ENCODE results near the gene CDC14C.

CDC14C gene

GRCh38 chr7:48924433-48924832 lies at the start of gene CDC14C:
TSS of gene CDC14C (plus strand) at chr7:48924547. CDS start at chr7:48924673, 126 bp downstream.
- no peak within 1 kb of the TSS for H3K27ac ChIP-seq
- TF ChIP-seq CTCF (IDR thresholded peaks at IDR 0.05) (no peak), ZFX (IDR thresholded peaks at IDR 0.05; ENCODE audit: borderline replicate concordance) (no peak)

GRCh38 chr7:48875045-48875916 lies 49.1 kb upstream of the CDC14C start:
- H3K27ac ChIP-seq: no peak overlapping the region
- TF ChIP-seq ZFX (IDR thresholded peaks at IDR 0.05; ENCODE audit: borderline replicate concordance) (no peak), CTCF (IDR thresholded peaks at IDR 0.05) (peak; percentile 82)

- no peak overlapping the region for H3K27ac ChIP-seq
- TF ChIP-seq ZFX (IDR thresholded peaks at IDR 0.05; ENCODE audit: borderline replicate concordance) (no peak), CTCF (IDR thresholded peaks at IDR 0.05) (no peak)
Observed at GRCh38 chr7:48876087-48876486, 48.3 kb upstream of the CDC14C start.

DNA sequence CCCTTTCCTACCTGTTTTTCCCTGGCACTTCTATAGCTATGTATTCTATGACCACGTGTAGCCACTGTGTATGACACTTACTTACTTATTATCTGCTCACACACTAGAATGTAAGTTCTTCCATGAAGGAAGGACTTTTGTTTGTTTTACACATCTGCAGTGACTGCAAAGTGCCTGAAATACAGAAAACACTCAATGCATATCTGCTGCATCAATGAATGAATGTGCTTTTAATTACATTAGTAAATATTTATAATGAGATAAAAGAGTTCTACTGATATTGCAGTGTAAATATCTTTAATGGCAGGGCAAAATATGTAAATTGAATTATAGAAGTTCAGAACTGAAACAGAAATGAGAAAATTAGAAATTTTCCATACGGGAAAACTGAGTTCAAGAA lies 43.5 kb upstream of the CDC14C start:
- H3K27ac ChIP-seq: no peak overlapping the region

GRCh38 chr7:48887500-48887899 lies 36.8 kb upstream of the CDC14C start:
- no peak overlapping the region for H3K27ac ChIP-seq
- TF ChIP-seq ZFX (IDR thresholded peaks at IDR 0.05; ENCODE audit: borderline replicate concordance) (no peak), CTCF (IDR thresholded peaks at IDR 0.05) (no peak)

More for the DNA sequence above, 43.5 kb upstream of the CDC14C start:
- TF ChIP-seq ZFX (IDR thresholded peaks at IDR 0.05; ENCODE audit: borderline replicate concordance) (no peak), CTCF (IDR thresholded peaks at IDR 0.05) (no peak)

GRCh38 chr7:48894574-48894973 lies 29.8 kb upstream of the CDC14C start:
- no peak overlapping the region for H3K27ac ChIP-seq
- TF ChIP-seq ZFX (IDR thresholded peaks at IDR 0.05; ENCODE audit: borderline replicate concordance): no peak
- peak; percentile 42 for TF ChIP-seq CTCF (IDR thresholded peaks at IDR 0.05)

DNA sequence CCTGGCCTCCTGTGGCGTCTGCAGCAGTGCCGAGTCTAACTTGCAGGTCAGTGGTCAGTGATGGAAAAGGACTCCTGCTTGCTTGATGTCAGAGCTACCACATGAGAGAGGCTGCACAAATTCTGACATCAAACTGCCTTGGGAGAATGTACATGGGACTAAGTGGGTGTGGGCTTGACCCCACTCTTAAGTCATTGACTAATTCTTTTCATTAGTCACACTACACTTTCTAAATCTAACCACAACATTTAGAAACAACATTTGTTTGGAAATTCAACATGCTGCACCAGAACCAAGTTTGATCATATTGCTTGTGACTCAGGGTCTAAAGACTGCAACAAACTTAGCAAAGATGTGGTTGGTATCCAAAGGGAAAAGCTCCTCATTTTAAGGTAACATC lies 24.4 kb upstream of the CDC14C start:
- TF ChIP-seq CTCF (IDR thresholded peaks at IDR 0.05): no peak
- TF ChIP-seq ZFX (IDR thresholded peaks at IDR 0.05; ENCODE audit: borderline replicate concordance): no peak
- no peak overlapping the region for H3K27ac ChIP-seq

All from 22Rv1 (cell line).